Mesodermal cell (in vitro differentiated cells): ENCODE results near the gene EXPH5.
A peak's percentile ranks its signal among the peaks of the same experiment; 100 is the strongest.

Experiments used
- H3K27ac ChIP-seq: 2 replicates; pipeline ENCODE4 v1.7.0; 2013; ENCODE audit warnings: mild to moderate bottlenecking, low read depth, low read length, moderate library complexity; ENCODE audit not compliant: severe bottlenecking
- H3K36me3 ChIP-seq: 2 replicates; pipeline ENCODE4 v1.7.1; 2013; ENCODE audit warnings: mild to moderate bottlenecking, low read length, moderate library complexity; ENCODE audit not compliant: control insufficient read depth, insufficient read depth
- H3K4me1 ChIP-seq: one replicate; pipeline ENCODE4 v1.7.1; 2013; ENCODE audit warnings: mild to moderate bottlenecking, low read length; ENCODE audit not compliant: insufficient read depth, control insufficient read depth, poor library complexity, severe bottlenecking
- H3K4me3 ChIP-seq: 2 replicates; pipeline ENCODE4 v1.7.0; 2013; ENCODE audit warnings: low read length, control low read depth, mild to moderate bottlenecking; ENCODE audit not compliant: insufficient read depth, poor library complexity, severe bottlenecking; ENCODE audit errors: extremely low read depth
- H3K9me3 ChIP-seq: 2 replicates; pipeline ENCODE4 v1.7.1; 2013; ENCODE audit warnings: mild to moderate bottlenecking, low read length, moderate library complexity; ENCODE audit not compliant: control insufficient read depth
- WGBS, 2 experiments: methylation state at CpG; one replicate each; pipeline ENCODE4 v1.1.5; 2013; ENCODE audit warnings: missing lambda C conversion rate in 2 of 2; ENCODE audit not compliant: insufficient coverage in 2 of 2; 5-methylcytosine and 5-hydroxymethylcytosine counted together

Gene EXPH5

GRCh38 chr11:108472681-108473080 is 120.9 kb downstream of the EXPH5 start:
- H3K27ac ChIP-seq: no peak overlapping the region
- H3K36me3 ChIP-seq: peaks cover 41% of the 10 kb centered on the region
- no peak overlapping the region for H3K4me3 ChIP-seq
- WGBS, 2 experiments: 100% methylated on average over 1 of the region's 1 CpG; no CpG with 5 or more reads in 1 of the 2 experiments
- H3K4me1 ChIP-seq: no peaks in the 10 kb centered on the region
- no peaks in the 10 kb centered on the region for H3K9me3 ChIP-seq

- H3K4me3 ChIP-seq: no peak overlapping the region
- no peaks in the 10 kb centered on the region for H3K4me1 ChIP-seq
- peaks cover 1% of the 10 kb centered on the region for H3K36me3 ChIP-seq
- WGBS, 2 experiments: 89% methylated on average over 1 of the region's 1 CpG; no CpG with 5 or more reads in 1 of the 2 experiments
- H3K9me3 ChIP-seq: no peaks in the 10 kb centered on the region
- no peak overlapping the region for H3K27ac ChIP-seq
Measured at GRCh38 chr11:108468478-108468864, 125.1 kb downstream of the EXPH5 start.

GRCh38 chr11:108467091-108467823 is 126.3 kb downstream of the EXPH5 start, which contains the start of gene C11orf65:
Gene C11orf65 (minus strand): TSS chr11:108467529. CDS start chr11:108461559, 5,970 bp downstream.
- H3K9me3 ChIP-seq: no peaks in the 10 kb centered on the region
- WGBS, 2 experiments: 17 to 20% methylated on average over 23 to 26 of the region's 35 CpGs
- no peaks in the 10 kb centered on the region for H3K4me1 ChIP-seq
- H3K4me3 ChIP-seq: peak within 1 kb of the TSS; percentile 57
- H3K27ac ChIP-seq: peak within 1 kb of the TSS; percentile 98
- no peaks in the 10 kb centered on the region for H3K36me3 ChIP-seq

GRCh38 chr11:108466405-108466804 is 127.2 kb downstream of the EXPH5 start:
- H3K4me1 ChIP-seq: no peaks in the 10 kb centered on the region
- no peaks in the 10 kb centered on the region for H3K9me3 ChIP-seq
- H3K27ac ChIP-seq: no peak overlapping the region
- 96% methylated on average over 3 to 4 of the region's 7 CpGs for WGBS, 2 experiments
- no peaks in the 10 kb centered on the region for H3K36me3 ChIP-seq
- peak overlapping the region; percentile 57 for H3K4me3 ChIP-seq
